Prostate gland (tissue), 2 donors: ENCODE results near the gene TAF8. TPM values are rescaled to one million over a fixed set of nuclear protein-coding genes. Genes with fewer than 3 reads are reported as not detected.

Experiments used
- DNase-seq: peaks from one replicate; pipeline ENCODE4 v3.0.0-alpha.2; 2019; ENCODE audit warnings: low spot score
- H3K27ac ChIP-seq, 2 donors: fragments of 200-600 bp; sonication (generic); 2 replicates each; pipeline ENCODE4 v1.5.1; 2017 to 2019
- H3K27me3 ChIP-seq: fragments of 200-600 bp; sonication (generic); replicated peaks from 2 replicates; pipeline ENCODE4 v1.5.1; 2019; ENCODE audit not compliant: insufficient read depth
- H3K36me3 ChIP-seq, 2 donors: fragments of 200-600 bp; sonication (generic); 1 replicate in 1 of 2; 2 replicates in 1 of 2; pipeline versions ENCODE4 v1.5.1 to v1.8.1; 2017 to 2019
- H3K4me1 ChIP-seq: fragments of 200-600 bp; sonication (generic); replicated peaks from 2 replicates; pipeline ENCODE4 v1.5.1; 2019
- H3K4me3 ChIP-seq, 2 donors: fragments of 200-600 bp; sonication (generic); 2 replicates each; pipeline ENCODE4 v1.5.1; 2017 to 2019
- H3K9me3 ChIP-seq: fragments of 200-600 bp; sonication (generic); 2 replicates; pipeline ENCODE4 v1.5.1; 2017
- POLR2A ChIP-seq: fragments of 450-650 bp; IDR thresholded peaks from one replicate; pipeline ENCODE4 v1.6.1; 2016; ENCODE audit warnings: antibody characterized with exemption, mild to moderate bottlenecking
- POLR2AphosphoS5 ChIP-seq: sonication (generic); formaldehyde crosslinking; IDR thresholded peaks from one replicate; pipeline ENCODE4 v1.6.1; 2017; ENCODE audit warnings: antibody characterized with exemption
- WGBS: methylation state at CpG from one replicate; pipeline ENCODE4 v1.1.5; 2018; 5-methylcytosine and 5-hydroxymethylcytosine counted together
- intact Hi-C: fragments of 100-400 bp; cut with DNase I; formaldehyde crosslinking; loops from one replicate; pipeline ENCODE4 v1.14.2; 2022
- total RNA-seq, 2 donors: library from RNA; depleted of rRNA; stranded (reverse); fragments of >200 nt; gene quantifications; one replicate each; pipeline ENCODE4 v1.1.0, GENCODE V29; 2016
- TF ChIP-seq, protein P1 (sequence below), 4 experiments: fragments of 200-600 bp in 2 of 4; fragments of 450-650 bp in 2 of 4; sonication (generic) in 2 of 4; IDR thresholded peaks; 1 replicate in 3 of 4; 2 replicates in 1 of 4; pipeline ENCODE4 v1.5.1; 2016 to 2019; ENCODE audit warnings: antibody characterized with exemption in 4 of 4, mild to moderate bottlenecking in 2 of 4, moderate library complexity in 2 of 4

TAF8 gene
- total RNA-seq, 2 donors from 2014 or later = 35.4 to 42.5 TPM

DNA sequence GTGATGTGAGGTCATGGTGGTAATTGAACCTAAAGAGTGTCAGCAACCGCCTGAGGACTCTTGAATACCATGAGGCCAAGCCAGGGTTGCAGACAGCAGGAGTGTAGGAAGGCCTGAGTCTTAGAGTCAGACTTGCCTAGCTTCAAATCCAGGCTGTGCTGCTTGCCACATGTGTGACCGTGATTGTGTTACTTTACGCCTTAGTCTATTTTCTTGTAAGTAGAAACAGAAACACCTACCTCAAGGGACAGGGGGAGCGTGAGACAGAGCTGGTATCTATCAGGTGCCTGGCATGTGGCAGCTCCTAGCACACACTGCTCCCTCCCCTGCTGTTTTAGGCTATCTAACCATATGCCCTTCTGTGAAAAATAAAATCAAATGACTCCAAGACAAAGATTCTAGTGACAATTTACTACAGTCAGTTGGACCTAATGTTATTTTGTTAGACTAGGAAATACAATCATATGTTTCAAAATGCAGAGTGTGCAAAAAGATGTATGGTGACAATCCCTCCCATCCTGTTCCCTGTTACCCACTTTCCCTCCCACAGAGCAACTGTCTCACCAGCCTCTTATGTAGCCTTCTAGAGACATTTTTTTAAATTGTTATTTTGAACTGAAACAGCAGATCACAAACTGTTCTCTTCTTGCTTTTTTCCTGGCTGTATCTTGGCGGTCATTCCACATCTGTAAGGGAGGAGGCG is 21.7 kb downstream of the TAF8 start:
- Histone ChIP-seq H3K27me3 (no peaks in the 10 kb centered on the region), H3K4me1 (no peaks in the 10 kb centered on the region), H3K27ac (no peak overlapping the region), H3K9me3 (no peaks in the 10 kb centered on the region), H3K36me3 (peaks cover 0 to 9% of the 10 kb centered on the region in 2 donors), H3K4me3 (no peak overlapping the region)
- no peak for DNase-seq
- intact Hi-C loops = loop anchor here (10.0 kb wide), 1 partner anchor 473 kb away; no protein-coding TSS in a partner anchor
- TF ChIP-seq POLR2AphosphoS5 = no peak
- TF ChIP-seq, protein P1, sequence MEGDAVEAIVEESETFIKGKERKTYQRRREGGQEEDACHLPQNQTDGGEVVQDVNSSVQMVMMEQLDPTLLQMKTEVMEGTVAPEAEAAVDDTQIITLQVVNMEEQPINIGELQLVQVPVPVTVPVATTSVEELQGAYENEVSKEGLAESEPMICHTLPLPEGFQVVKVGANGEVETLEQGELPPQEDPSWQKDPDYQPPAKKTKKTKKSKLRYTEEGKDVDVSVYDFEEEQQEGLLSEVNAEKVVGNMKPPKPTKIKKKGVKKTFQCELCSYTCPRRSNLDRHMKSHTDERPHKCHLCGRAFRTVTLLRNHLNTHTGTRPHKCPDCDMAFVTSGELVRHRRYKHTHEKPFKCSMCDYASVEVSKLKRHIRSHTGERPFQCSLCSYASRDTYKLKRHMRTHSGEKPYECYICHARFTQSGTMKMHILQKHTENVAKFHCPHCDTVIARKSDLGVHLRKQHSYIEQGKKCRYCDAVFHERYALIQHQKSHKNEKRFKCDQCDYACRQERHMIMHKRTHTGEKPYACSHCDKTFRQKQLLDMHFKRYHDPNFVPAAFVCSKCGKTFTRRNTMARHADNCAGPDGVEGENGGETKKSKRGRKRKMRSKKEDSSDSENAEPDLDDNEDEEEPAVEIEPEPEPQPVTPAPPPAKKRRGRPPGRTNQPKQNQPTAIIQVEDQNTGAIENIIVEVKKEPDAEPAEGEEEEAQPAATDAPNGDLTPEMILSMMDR (IDR thresholded peaks at IDR 0.05) = no peak
- no peak for TF ChIP-seq POLR2A
- 71% methylated on average over 6 of the region's 6 CpGs for WGBS

DNA sequence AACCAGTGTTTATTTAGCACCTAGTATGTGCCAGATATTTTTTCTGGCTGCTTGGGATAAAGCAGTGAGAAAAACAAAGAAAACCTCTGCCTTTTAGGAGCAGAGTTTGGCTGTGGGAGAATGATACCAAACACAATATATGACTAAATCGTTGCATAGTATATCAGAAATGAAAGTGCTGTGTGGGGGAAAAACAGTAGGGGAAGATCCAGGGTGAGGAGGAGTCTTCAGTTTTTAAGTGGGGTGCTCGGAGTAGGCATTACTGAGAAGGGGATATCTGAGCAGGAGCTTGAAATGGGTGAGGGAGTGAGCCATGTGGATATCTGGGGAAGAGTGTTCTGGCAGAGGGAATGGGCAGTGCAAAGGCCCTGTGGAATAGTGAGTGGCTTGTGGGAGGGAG is 23.0 kb downstream of the TAF8 start:
- no peak for DNase-seq
- WGBS = 88% methylated on average over 2 of the region's 2 CpGs
- intact Hi-C loops = loop anchor here (10.0 kb wide), 1 partner anchor 472 kb away; no protein-coding TSS in a partner anchor
- H3K4me3 ChIP-seq = no peak overlapping the region
- H3K4me1 ChIP-seq = no peaks in the 10 kb centered on the region
- TF ChIP-seq POLR2AphosphoS5 = no peak
- TF ChIP-seq, protein P1 (IDR thresholded peaks at IDR 0.05) = no peak
- no peak for TF ChIP-seq POLR2A
- H3K9me3 ChIP-seq = no peaks in the 10 kb centered on the region
- H3K27me3 ChIP-seq = no peaks in the 10 kb centered on the region
- H3K27ac ChIP-seq = no peak overlapping the region
- peaks cover 4 to 9% of the 10 kb centered on the region in 2 donors for H3K36me3 ChIP-seq

DNA sequence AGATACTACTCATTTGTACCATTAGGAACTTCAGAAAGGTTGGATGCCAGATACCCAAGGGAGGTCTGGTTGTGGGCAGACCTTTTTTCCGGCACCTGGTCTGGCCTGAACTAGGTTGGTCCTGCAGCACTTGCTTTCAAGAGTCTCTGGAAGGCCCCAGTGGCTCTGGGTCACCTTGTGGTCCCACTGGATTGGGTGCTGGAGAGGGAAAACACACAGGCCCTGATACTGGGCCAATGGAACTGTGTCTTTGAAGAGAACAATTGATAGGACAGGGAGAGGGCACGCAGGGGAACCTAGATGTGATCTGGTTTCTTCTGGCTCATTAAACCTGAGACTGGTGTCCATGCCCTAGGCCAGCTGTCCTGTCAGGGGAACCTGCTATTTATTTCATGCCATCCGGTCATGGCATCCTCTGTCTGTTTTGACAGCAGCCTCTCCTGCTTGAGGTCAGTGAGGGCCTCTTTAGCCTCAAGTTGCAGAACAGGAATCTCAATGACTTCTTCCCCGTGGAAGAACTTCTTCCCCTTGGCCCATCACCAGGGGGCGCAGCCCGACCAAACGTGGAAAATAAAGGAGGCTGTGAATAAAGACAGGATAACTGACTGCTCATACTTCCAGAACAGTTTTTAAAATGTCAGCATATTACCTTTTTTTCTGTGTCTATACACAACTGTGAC is 25.0 kb downstream of the TAF8 start:
- WGBS = 35% methylated on average over 7 of the region's 7 CpGs
- Histone ChIP-seq H3K36me3 (peaks cover 0 to 14% of the 10 kb centered on the region in 2 donors), H3K4me3 (no peak overlapping the region), H3K27me3 (no peaks in the 10 kb centered on the region), H3K27ac (no peak overlapping the region), H3K4me1 (no peaks in the 10 kb centered on the region), H3K9me3 (no peaks in the 10 kb centered on the region)
- DNase-seq = peak; percentile 82
- TF ChIP-seq POLR2A (no peak), POLR2AphosphoS5 (peak; percentile 75)
- TF ChIP-seq, protein P1 (IDR thresholded peaks at IDR 0.05) = peak; percentile 78 to 93 (median 88)
- intact Hi-C loops = loop anchor here (2.0 to 10.0 kb wide), 2 partner anchors 140 to 470 kb away; no protein-coding TSS in a partner anchor

DNA sequence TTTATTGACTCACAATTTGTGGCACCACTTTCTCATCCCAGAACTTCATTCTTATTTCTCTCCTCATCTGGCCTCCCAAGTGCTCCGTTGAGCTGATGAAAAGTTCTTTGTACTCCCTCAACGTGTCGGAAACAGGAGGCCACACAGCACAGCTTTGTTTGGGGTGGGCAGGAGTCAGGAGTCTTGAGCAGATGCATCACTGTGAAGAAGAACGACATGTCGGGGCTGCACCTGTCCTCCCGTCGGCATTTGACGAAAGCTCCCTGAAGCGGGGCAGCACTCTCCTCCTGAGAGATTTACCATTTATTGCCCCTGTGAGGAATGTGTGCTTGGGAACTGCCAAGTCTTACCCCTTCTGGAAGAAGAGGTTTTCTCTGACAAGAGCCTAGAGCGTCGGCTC is 28.1 kb downstream of the TAF8 start:
- TF ChIP-seq, protein P1 (IDR thresholded peaks at IDR 0.05) = no peak
- no peak for TF ChIP-seq POLR2AphosphoS5
- no peak for TF ChIP-seq POLR2A
- Histone ChIP-seq H3K27ac (no peak overlapping the region), H3K27me3 (no peaks in the 10 kb centered on the region), H3K4me3 (no peak overlapping the region), H3K36me3 (peaks cover 0 to 14% of the 10 kb centered on the region in 2 donors), H3K4me1 (no peaks in the 10 kb centered on the region), H3K9me3 (no peaks in the 10 kb centered on the region)
- intact Hi-C loops = loop anchor here (10.0 kb wide), 1 partner anchor 466 kb away; no protein-coding TSS in a partner anchor
- no peak for DNase-seq
- WGBS = 65% methylated on average over 11 of the region's 11 CpGs
